UCSD-AML1 (cell line): ENCODE data around the gene ADAT3.

Source experiments
- DNase-seq: peaks from one replicate; lab custom pipeline; 2025; ENCODE audit not compliant: unreplicated experiment; lab: John Stamatoyannopoulos, UW

ADAT3 gene

GRCh38 chr19:1912760-1913505 is 7.7 kb downstream of the ADAT3 start:
- DNase-seq: no peak

GRCh38 chr19:1913781-1914577 is 8.8 kb downstream of the ADAT3 start:
- no peak for DNase-seq

DNA sequence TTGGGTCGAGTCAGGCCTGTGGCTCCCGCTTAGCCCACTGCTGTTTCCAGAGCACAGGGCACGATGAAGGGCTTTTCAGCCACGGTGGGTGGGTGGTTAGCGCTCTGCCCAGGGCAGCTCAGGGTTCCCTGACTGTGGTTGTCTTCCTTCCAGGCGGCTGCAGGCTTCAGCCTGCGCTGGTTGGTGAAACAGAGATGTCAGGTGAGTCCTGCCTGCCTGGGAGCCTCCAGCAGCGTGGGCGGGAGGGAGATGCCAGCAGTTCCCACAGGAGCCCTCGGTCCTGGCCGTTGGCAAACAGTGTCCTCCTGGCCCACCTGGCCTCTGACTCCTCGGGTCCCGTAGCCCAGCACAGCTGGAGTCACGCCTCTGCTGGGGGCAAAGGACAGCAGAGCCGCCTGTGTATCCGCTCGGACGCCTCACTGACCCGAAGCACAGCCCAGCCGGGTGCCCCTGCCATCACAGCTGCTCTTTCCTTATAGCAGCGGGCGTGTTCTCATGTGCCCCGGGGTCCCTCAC is 9.7 kb downstream of the ADAT3 start:
- DNase-seq: no peak

DNA sequence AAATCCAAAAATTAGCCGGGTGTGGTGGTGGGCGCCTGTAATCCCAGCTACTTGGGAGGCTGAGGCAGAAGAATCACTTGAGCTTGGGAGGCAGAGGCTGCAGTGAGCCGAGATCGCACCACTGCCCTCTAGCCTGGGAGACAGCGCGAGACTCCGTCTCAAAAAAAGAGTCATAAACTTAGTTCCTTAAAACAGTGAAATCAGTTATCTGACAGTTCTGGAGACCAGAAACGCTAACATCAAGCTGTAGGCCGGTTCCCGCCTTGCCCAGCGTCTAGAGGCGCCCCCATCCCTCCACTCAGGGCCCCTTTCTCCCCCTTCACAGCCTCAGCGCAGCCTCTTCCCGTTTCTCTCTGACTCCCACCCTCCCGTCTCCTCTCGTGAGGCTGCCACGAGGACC is 11.9 kb downstream of the ADAT3 start:
- DNase-seq: no peak

GRCh38 chr19:1917926-1918325 is 12.7 kb downstream of the ADAT3 start:
- DNase-seq: no peak

- no peak for DNase-seq
Measured at GRCh38 chr19:1918975-1919374, 13.8 kb downstream of the ADAT3 start.

DNA sequence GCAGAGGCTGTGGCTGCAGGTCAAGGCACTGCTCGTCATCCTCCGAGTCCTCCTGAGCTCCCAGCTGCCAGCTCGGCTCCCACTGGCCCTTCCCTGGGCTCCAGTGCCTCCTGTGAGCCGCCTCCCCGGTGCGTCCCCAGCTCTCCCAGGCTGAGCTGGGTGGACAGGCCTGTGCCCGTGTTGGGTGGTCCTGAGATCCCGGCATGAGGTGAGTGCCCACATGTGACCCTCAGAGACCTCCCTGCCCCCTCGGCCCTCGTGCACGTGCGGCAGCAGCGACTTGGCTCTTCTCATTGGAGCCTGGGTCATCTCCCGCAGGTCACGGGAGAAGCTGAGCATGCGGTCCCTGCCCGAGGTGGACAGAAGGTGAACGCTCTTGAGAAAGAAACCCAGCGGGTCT is 15.4 kb downstream of the ADAT3 start:
- no peak for DNase-seq

GRCh38 chr19:1921326-1921725 is 16.1 kb downstream of the ADAT3 start:
- DNase-seq: no peak

- DNase-seq: no peak
Measured at GRCh38 chr19:1921825-1922224, 16.6 kb downstream of the ADAT3 start.

GRCh38 chr19:1922803-1923202 is 17.6 kb downstream of the ADAT3 start:
- no peak for DNase-seq

- DNase-seq: no peak
Measured at GRCh38 chr19:1923319-1923718, 18.1 kb downstream of the ADAT3 start.

GRCh38 chr19:1924320-1924961 is 19.2 kb downstream of the ADAT3 start:
- no peak for DNase-seq

- no peak for DNase-seq
Measured at GRCh38 chr19:1925544-1925943, 20.3 kb downstream of the ADAT3 start.

DNA sequence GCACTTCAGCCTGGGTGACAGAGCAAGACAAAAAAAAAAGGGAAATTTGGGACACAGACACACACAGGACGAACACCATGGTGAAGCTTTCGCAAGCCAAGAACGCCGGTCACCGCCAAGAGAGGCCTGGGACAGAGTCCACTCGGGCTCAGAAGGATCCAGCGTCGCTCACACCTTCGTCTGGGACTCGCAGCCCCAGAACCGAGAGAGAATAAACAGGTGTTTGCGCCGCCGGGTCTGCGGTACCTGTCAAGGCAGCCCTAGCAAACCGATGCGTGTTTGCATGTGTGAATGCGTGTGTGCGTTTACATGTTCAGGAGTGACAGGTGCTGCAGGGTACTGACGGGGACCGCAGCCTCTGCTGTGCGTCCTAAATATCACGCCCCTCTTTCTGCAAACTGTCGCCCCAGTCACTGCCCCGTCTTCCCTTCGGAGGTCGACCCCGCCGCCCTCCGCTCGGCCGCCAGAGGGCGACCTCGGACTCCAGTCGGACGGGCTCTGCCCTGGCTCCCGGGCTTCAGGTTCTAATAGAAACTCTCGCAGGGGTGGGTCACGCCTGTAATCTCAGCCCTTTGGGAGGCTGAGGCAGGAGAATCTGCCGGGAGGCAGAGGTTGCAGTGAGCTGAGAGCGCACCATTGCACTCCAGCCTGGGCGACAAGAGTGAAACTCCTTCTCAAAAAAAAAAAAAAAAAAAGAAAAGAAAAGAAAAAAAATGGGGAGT is 24.0 kb downstream of the ADAT3 start:
- DNase-seq: peak; percentile 82

DNA sequence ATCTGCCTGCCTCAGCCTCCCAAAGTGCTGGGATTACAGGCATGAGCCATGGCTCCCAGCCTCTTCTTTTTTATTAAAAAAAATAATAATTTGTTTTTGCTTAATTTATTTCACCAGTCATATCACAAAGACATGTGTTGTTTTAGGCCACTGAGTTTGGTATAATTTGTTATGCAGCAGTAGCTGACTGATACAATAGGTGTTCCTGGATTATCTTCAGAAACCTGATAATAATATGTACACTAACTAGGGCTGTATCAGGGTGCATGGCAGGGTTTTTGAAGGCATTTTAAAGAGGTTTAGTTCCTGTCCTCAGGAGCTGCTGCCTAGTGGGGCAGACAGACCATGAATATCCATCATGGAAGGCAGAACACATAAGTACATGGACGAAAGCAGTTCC is 26.2 kb downstream of the ADAT3 start:
- DNase-seq: no peak

GRCh38 chr19:1932395-1932794 is 27.2 kb downstream of the ADAT3 start:
- DNase-seq: no peak

GRCh38 chr19:1933244-1933643 is 28.0 kb downstream of the ADAT3 start:
- no peak for DNase-seq

DNA sequence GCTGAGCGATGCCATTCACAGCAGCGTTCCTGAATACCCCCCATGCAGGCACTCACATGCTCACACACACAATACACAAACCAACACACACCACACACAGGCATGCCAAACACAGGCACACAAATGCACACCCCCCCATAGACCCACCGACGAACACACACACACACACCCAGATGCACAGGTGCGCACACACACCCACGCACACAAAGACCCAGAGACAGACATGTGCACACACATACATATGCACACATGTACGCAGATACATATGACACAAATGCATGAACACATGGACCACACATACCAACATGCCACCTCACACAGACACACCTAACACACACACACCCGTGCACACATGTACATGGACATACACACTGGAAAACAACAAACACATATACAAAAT is 28.7 kb downstream of the ADAT3 start:
- DNase-seq: no peak

- peak; percentile 37 for DNase-seq
Measured at GRCh38 chr19:1935484-1936208, 30.4 kb downstream of the ADAT3 start.

- no peak for DNase-seq
Measured at GRCh38 chr19:1936430-1936829, 31.2 kb downstream of the ADAT3 start.
